Mesenchymal stem cell (in vitro differentiated cells and primary cell): ENCODE measurements around the gene STAG3.

Experiments
- DNase-seq: peaks from one replicate; pipeline ENCODE4 v3.0.0-alpha.2; 2013
- H2AFZ ChIP-seq: one replicate; pipeline ENCODE4 v1.6.1; 2013; ENCODE audit warnings: low read depth, mild to moderate bottlenecking, control low read depth, inconsistent platforms, low read length, moderate library complexity
- H2AK5ac ChIP-seq: 2 replicates; pipeline ENCODE4 v1.6.1; 2013; ENCODE audit warnings: low read length, moderate library complexity, mild to moderate bottlenecking, inconsistent platforms; ENCODE audit not compliant: severe bottlenecking
- H2BK120ac ChIP-seq: one replicate; pipeline ENCODE4 v1.6.1; 2013; ENCODE audit warnings: low read depth, mild to moderate bottlenecking, inconsistent platforms, low read length, moderate library complexity
- H2BK12ac ChIP-seq, 2 experiments: one replicate each; pipeline ENCODE4 v1.6.1; 2013; ENCODE audit warnings: inconsistent platforms in 2 of 2, low read length in 2 of 2, mild to moderate bottlenecking in 2 of 2, moderate library complexity in 2 of 2, control low read depth in 1 of 2
- H2BK15ac ChIP-seq: one replicate; pipeline ENCODE4 v1.6.1; 2013; ENCODE audit warnings: mild to moderate bottlenecking, low read depth, inconsistent platforms; ENCODE audit not compliant: poor library complexity, severe bottlenecking
- H2BK5ac ChIP-seq: 2 replicates; pipeline ENCODE4 v1.6.1; 2013; ENCODE audit warnings: low read depth, mild to moderate bottlenecking, low read length, control low read depth, inconsistent platforms; ENCODE audit not compliant: poor library complexity, severe bottlenecking
- H3K14ac ChIP-seq, 2 experiments: one replicate each; pipeline ENCODE4 v1.6.1; 2013; ENCODE audit warnings: inconsistent platforms in 2 of 2, low read length in 2 of 2, control low read depth in 1 of 2, mild to moderate bottlenecking in 1 of 2, moderate library complexity in 1 of 2
- H3K18ac ChIP-seq, 2 experiments: one replicate each; pipeline ENCODE4 v1.6.1; 2013; ENCODE audit warnings: inconsistent platforms in 2 of 2, low read length in 2 of 2, control low read depth in 1 of 2, low read depth in 1 of 2, mild to moderate bottlenecking in 1 of 2
- H3K23ac ChIP-seq, 2 experiments: one replicate each; pipeline ENCODE4 v1.6.1; 2013; ENCODE audit warnings: inconsistent platforms in 2 of 2, low read length in 2 of 2, mild to moderate bottlenecking in 2 of 2, moderate library complexity in 2 of 2, control low read depth in 1 of 2
- H3K27ac ChIP-seq: 2 replicates; pipeline ENCODE4 v1.5.1; 2013; ENCODE audit warnings: mild to moderate bottlenecking, moderate library complexity, low read length, control low read depth, inconsistent platforms; ENCODE audit not compliant: poor library complexity, severe bottlenecking
- H3K27me3 ChIP-seq, 2 experiments: 2 replicates each; pipeline versions ENCODE4 v1.6.1 to v1.7.0; 2013; ENCODE audit warnings: low read length in 2 of 2, mild to moderate bottlenecking in 2 of 2, moderate library complexity in 2 of 2, control low read depth in 1 of 2, inconsistent platforms in 1 of 2; ENCODE audit not compliant: control insufficient read depth in 1 of 2, insufficient read depth in 1 of 2
- H3K36me3 ChIP-seq, 2 experiments: 2 replicates each; pipeline versions ENCODE4 v1.6.1 to v1.7.0; 2013; ENCODE audit warnings: low read length in 2 of 2, control low read depth in 1 of 2, inconsistent platforms in 1 of 2, low read depth in 1 of 2, mild to moderate bottlenecking in 1 of 2; ENCODE audit not compliant: insufficient read depth in 2 of 2, control insufficient read depth in 1 of 2
- H3K4ac ChIP-seq, 2 experiments: one replicate each; pipeline ENCODE4 v1.6.1; 2013; ENCODE audit warnings: inconsistent platforms in 2 of 2, low read length in 2 of 2, mild to moderate bottlenecking in 2 of 2, moderate library complexity in 2 of 2, control low read depth in 1 of 2, low read depth in 1 of 2
- H3K4me1 ChIP-seq: 2 replicates; pipeline ENCODE4 v1.6.1; 2013; ENCODE audit warnings: low read depth, low read length, control low read depth; ENCODE audit not compliant: control insufficient read depth, insufficient read depth
- H3K4me2 ChIP-seq: 2 replicates; pipeline ENCODE4 v1.6.1; 2013; ENCODE audit warnings: low read length, mild to moderate bottlenecking, inconsistent platforms; ENCODE audit not compliant: poor library complexity, severe bottlenecking
- H3K4me3 ChIP-seq, 2 experiments: 2 replicates each; pipeline versions ENCODE4 v1.5.1 to v1.7.0; 2013; ENCODE audit warnings: low read length in 2 of 2, mild to moderate bottlenecking in 2 of 2, control low read depth in 1 of 2, low read depth in 1 of 2; ENCODE audit not compliant: insufficient read depth in 1 of 2
- H3K79me1 ChIP-seq: replicated peaks from 2 replicates; pipeline ENCODE4 v1.6.1; 2013; ENCODE audit warnings: mild to moderate bottlenecking, control low read depth, low read length, inconsistent platforms; ENCODE audit not compliant: poor library complexity, severe bottlenecking
- H3K9ac ChIP-seq: 2 replicates; pipeline ENCODE4 v1.7.0; 2013; ENCODE audit warnings: mild to moderate bottlenecking, low read length, moderate library complexity
- H3K9me3 ChIP-seq: 2 replicates; pipeline ENCODE4 v1.7.0; 2013; ENCODE audit warnings: mild to moderate bottlenecking, low read length; ENCODE audit not compliant: control insufficient read depth
- H4K8ac ChIP-seq: one replicate; pipeline ENCODE4 v1.6.1; 2013; ENCODE audit warnings: inconsistent platforms, mild to moderate bottlenecking, low read length, moderate library complexity
- H4K91ac ChIP-seq: one replicate; pipeline ENCODE4 v1.6.1; 2013; ENCODE audit warnings: mild to moderate bottlenecking, low read length, inconsistent platforms
- WGBS: methylation state at CpG from one replicate; pipeline ENCODE4 v1.1.7; 2013; ENCODE audit warnings: mixed read lengths; 5-methylcytosine and 5-hydroxymethylcytosine counted together

STAG3 gene

GRCh38 chr7:100198266-100198665 lies 20.5 kb downstream of the STAG3 start:
- H3K27me3 ChIP-seq: peaks cover 15 to 52% of the 10 kb centered on the region in 2 experiments
- H3K4me3 ChIP-seq: no peak overlapping the region
- H2BK5ac ChIP-seq: no peak overlapping the region
- H2BK12ac ChIP-seq: no peak overlapping the region
- H2BK120ac ChIP-seq: no peak overlapping the region
- H2BK15ac ChIP-seq: no peak overlapping the region
- no peak overlapping the region for H2AFZ ChIP-seq
- H3K79me1 ChIP-seq: no peaks in the 10 kb centered on the region
- H3K23ac ChIP-seq: no peak overlapping the region
- H4K91ac ChIP-seq: no peak overlapping the region
- no peak for DNase-seq
- H4K8ac ChIP-seq: no peak overlapping the region
- H3K27ac ChIP-seq: no peak overlapping the region
- no peaks in the 10 kb centered on the region for H3K36me3 ChIP-seq
- H3K14ac ChIP-seq: no peak overlapping the region
- H3K9me3 ChIP-seq: no peaks in the 10 kb centered on the region
- H3K4me1 ChIP-seq: peaks cover 1% of the 10 kb centered on the region
- H3K9ac ChIP-seq: no peak overlapping the region
- H2AK5ac ChIP-seq: no peak overlapping the region
- H3K4ac ChIP-seq: no peak overlapping the region
- no peak overlapping the region for H3K4me2 ChIP-seq
- WGBS: 95% methylated on average over 8 of the region's 10 CpGs
- no peak overlapping the region for H3K18ac ChIP-seq

DNA sequence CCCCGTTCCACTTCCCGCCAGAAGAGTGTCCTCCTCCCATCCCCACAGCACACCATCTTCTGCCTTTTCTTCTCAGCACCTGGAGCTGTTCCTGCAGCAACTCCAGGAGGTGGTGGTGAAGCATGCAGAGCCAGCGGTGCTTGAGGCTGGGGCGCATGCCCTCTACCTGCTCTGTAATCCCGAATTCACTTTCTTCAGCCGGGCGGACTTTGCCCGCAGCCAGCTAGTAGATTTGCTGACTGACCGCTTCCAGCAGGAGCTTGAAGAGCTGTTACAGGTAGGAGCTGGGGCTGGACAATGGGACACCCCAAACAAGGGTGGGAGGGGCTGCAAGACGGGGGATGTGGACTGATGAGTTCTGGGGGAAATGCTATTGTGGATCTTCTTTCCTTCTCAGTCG lies 23.0 kb downstream of the STAG3 start:
- no peaks in the 10 kb centered on the region for H3K36me3 ChIP-seq
- H3K23ac ChIP-seq: no peak overlapping the region
- H3K27ac ChIP-seq: no peak overlapping the region
- peaks cover 15 to 67% of the 10 kb centered on the region in 2 experiments for H3K27me3 ChIP-seq
- H2BK12ac ChIP-seq: no peak overlapping the region
- no peak overlapping the region for H4K8ac ChIP-seq
- no peak overlapping the region for H4K91ac ChIP-seq
- no peaks in the 10 kb centered on the region for H3K79me1 ChIP-seq
- no peak overlapping the region for H3K4me2 ChIP-seq
- H3K4me3 ChIP-seq: no peak overlapping the region
- no peak overlapping the region for H3K18ac ChIP-seq
- H2AFZ ChIP-seq: no peak overlapping the region
- H2BK120ac ChIP-seq: no peak overlapping the region
- no peak overlapping the region for H3K14ac ChIP-seq
- peaks cover 1% of the 10 kb centered on the region for H3K4me1 ChIP-seq
- whole genome bisulfite sequencing: 93% methylated on average over 10 of the region's 11 CpGs
- no peak overlapping the region for H2AK5ac ChIP-seq
- no peak overlapping the region for H3K9ac ChIP-seq
- no peak overlapping the region for H2BK15ac ChIP-seq
- H3K9me3 ChIP-seq: no peaks in the 10 kb centered on the region
- no peak for DNase-seq
- H2BK5ac ChIP-seq: no peak overlapping the region
- no peak overlapping the region for H3K4ac ChIP-seq

GRCh38 chr7:100204454-100204853 lies 26.7 kb downstream of the STAG3 start:
- H3K14ac ChIP-seq: no peak overlapping the region
- H3K27ac ChIP-seq: no peak overlapping the region
- H3K27me3 ChIP-seq: peaks cover 6 to 57% of the 10 kb centered on the region in 2 experiments
- DNase-seq: no peak
- no peaks in the 10 kb centered on the region for H3K36me3 ChIP-seq
- no peak overlapping the region for H3K4ac ChIP-seq
- H4K8ac ChIP-seq: no peak overlapping the region
- H3K9me3 ChIP-seq: no peaks in the 10 kb centered on the region
- no peak overlapping the region for H2BK15ac ChIP-seq
- no peak overlapping the region for H2BK5ac ChIP-seq
- H3K4me2 ChIP-seq: no peak overlapping the region
- no peaks in the 10 kb centered on the region for H3K79me1 ChIP-seq
- H4K91ac ChIP-seq: no peak overlapping the region
- H3K4me1 ChIP-seq: peaks cover 1% of the 10 kb centered on the region
- WGBS: 89% methylated on average over 9 of the region's 9 CpGs
- H3K18ac ChIP-seq: no peak overlapping the region
- H2BK12ac ChIP-seq: no peak overlapping the region
- H2AK5ac ChIP-seq: no peak overlapping the region
- H3K4me3 ChIP-seq: no peak overlapping the region
- no peak overlapping the region for H2BK120ac ChIP-seq
- H3K23ac ChIP-seq: no peak overlapping the region
- H2AFZ ChIP-seq: no peak overlapping the region
- no peak overlapping the region for H3K9ac ChIP-seq

DNA sequence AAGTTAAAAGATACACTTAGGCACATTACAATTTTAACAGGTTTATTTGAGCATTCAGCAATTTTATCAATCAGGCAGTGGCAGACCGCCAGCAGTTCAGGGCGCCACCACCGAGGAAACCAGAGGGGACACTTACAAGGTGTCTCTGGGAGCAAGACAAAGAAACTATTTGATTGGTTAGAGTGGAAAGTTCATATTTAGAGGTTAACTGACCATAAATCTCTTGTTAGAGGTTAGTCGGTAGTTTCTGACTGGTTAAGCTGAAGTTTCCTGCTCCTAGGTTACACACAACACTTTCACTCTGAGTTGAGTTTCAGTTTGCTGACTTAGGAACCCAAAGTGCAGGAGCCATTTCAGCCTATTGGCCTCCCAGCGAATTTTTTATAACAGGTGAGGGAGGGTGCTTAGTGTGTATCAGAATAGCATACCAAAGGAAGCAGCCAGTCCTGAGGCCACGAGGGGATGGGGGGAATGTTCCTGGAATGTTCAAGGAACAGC lies 31.2 kb downstream of the STAG3 start:
- H3K23ac ChIP-seq: no peak overlapping the region
- H3K79me1 ChIP-seq: no peaks in the 10 kb centered on the region
- H2BK12ac ChIP-seq: no peak overlapping the region
- no peaks in the 10 kb centered on the region for H3K36me3 ChIP-seq
- H2BK5ac ChIP-seq: no peak overlapping the region
- no peak overlapping the region for H3K14ac ChIP-seq
- H4K8ac ChIP-seq: no peak overlapping the region
- no peak overlapping the region for H3K18ac ChIP-seq
- no peak overlapping the region for H4K91ac ChIP-seq
- no peak overlapping the region for H3K4ac ChIP-seq
- no peaks in the 10 kb centered on the region for H3K4me1 ChIP-seq
- 77% methylated on average over 6 of the region's 6 CpGs for WGBS
- no peak overlapping the region for H2BK15ac ChIP-seq
- peaks cover 4 to 64% of the 10 kb centered on the region in 2 experiments for H3K27me3 ChIP-seq
- H3K9ac ChIP-seq: no peak overlapping the region
- H3K4me2 ChIP-seq: no peak overlapping the region
- no peak overlapping the region for H3K4me3 ChIP-seq
- no peaks in the 10 kb centered on the region for H3K9me3 ChIP-seq
- no peak overlapping the region for H3K27ac ChIP-seq
- no peak overlapping the region for H2BK120ac ChIP-seq
- no peak overlapping the region for H2AK5ac ChIP-seq
- H2AFZ ChIP-seq: no peak overlapping the region
- DNase-seq: no peak
